HL-60/S4 treated with phorbol 12-myristate 13-acetate at 8.2 ng/mL for 4 days and 3 days (cell line): ENCODE results near the gene MOAP1.
"Not testable (repeated sequence)": the region's sequence is repeated elsewhere in the genome, so short reads cannot be mapped to it uniquely, and the experiment has no call there.

Experiments
- in situ Hi-C: fragments of 300-500 bp; cut with MboI; formaldehyde crosslinking; loops from 2 replicates; pipeline ENCODE4 v1.15.0; 2022; ENCODE audit warnings: low sequenced_read_pairs

Gene MOAP1

GRCh38 chr14:93186466-93186865, 1.8 kb upstream of the MOAP1 start:
- in situ Hi-C loops: no loop called here

GRCh38 chr14:93185349-93185720, 638 bp upstream of the MOAP1 start:
- in situ Hi-C loops: no loop called here

- in situ Hi-C loops: no loop called here
These were observed 940 bp downstream of the MOAP1 start for GRCh38 chr14:93183596-93184317.

- in situ Hi-C loops: no loop called here
These were observed 9.2 kb downstream of the MOAP1 start for GRCh38 chr14:93175492-93175891.

GRCh38 chr14:93174731-93175130, 10.0 kb downstream of the MOAP1 start:
- in situ Hi-C loops: not testable (repeated sequence)

GRCh38 chr14:93173943-93174395, 10.7 kb downstream of the MOAP1 start:
- in situ Hi-C loops: no loop called here

GRCh38 chr14:93171376-93171775, 13.3 kb downstream of the MOAP1 start:
- in situ Hi-C loops: no loop called here

GRCh38 chr14:93170141-93170540, 14.6 kb downstream of the MOAP1 start:
- in situ Hi-C loops: not testable (repeated sequence)

- in situ Hi-C loops: not testable (repeated sequence)
These were observed 15.1 kb downstream of the MOAP1 start for GRCh38 chr14:93169619-93170018.

GRCh38 chr14:93168610-93169009, 16.1 kb downstream of the MOAP1 start:
- in situ Hi-C loops: not testable (repeated sequence)

GRCh38 chr14:93165271-93166265, 19.1 kb downstream of the MOAP1 start:
- in situ Hi-C loops: not testable (repeated sequence)

GRCh38 chr14:93163564-93163963, 21.1 kb downstream of the MOAP1 start:
- in situ Hi-C loops: no loop called here

- in situ Hi-C loops: no loop called here
These were observed 23.2 kb downstream of the MOAP1 start for GRCh38 chr14:93161411-93161940.

GRCh38 chr14:93160353-93160801, 24.3 kb downstream of the MOAP1 start:
- in situ Hi-C loops: no loop called here

GRCh38 chr14:93159625-93160352, 24.9 kb downstream of the MOAP1 start:
- in situ Hi-C loops: not testable (repeated sequence)

GRCh38 chr14:93158349-93158748, 26.3 kb downstream of the MOAP1 start:
- in situ Hi-C loops: not testable (repeated sequence)

GRCh38 chr14:93156693-93157369, 27.9 kb downstream of the MOAP1 start:
- in situ Hi-C loops: no loop called here

GRCh38 chr14:93155667-93156066, 29.0 kb downstream of the MOAP1 start:
- in situ Hi-C loops: no loop called here

GRCh38 chr14:93153121-93153520, 31.6 kb downstream of the MOAP1 start:
- in situ Hi-C loops: no loop called here
